SK-N-SH (cell line): ENCODE measurements around the gene ACTL7A. TPM values are rescaled to one million over a fixed set of nuclear protein-coding genes. Genes with fewer than 3 reads are reported as not detected.

Experiments used
- CTCF ChIA-PET: fragments of 300-600, 350-600 bp; formaldehyde crosslinking; extraction: SDS; loops from one replicate; lab custom pipeline; 2021; lab: Yijun Ruan, JAX
- POLR2A ChIA-PET: fragments of 350-600 bp; sonication (Branson Sonifier 250); formaldehyde crosslinking; extraction: SDS; loops from one replicate; lab custom pipeline; 2020; ENCODE audit warnings: antibody characterized with exemption, inconsistent platforms; lab: Yijun Ruan, JAX
- DNase-seq: peaks from one replicate; pipeline ENCODE4 v3.0.0; 2012
- H2AFZ ChIP-seq: fragments of 200-600 bp; sonication (generic); 2 replicates; pipeline ENCODE4 v1.8.1; 2016; ENCODE audit warnings: antibody characterized with exemption, mild to moderate bottlenecking, low read depth
- H3F3A ChIP-seq: fragments of 200-600 bp; sonication (generic); replicated peaks from 2 replicates; pipeline ENCODE3; 2016; ENCODE audit warnings: antibody characterized with exemption, mild to moderate bottlenecking; ENCODE audit not compliant: insufficient read depth
- H3K27ac ChIP-seq, 2 experiments: fragments of 200-500 bp in 1 of 2; fragments of 200-600 bp in 1 of 2; sonication (Bioruptor generic) in 1 of 2; sonication (generic), shearing (Covaris generic) in 1 of 2; 2 replicates each; pipeline versions ENCODE4 v1.5.1 to v1.6.1; 2014 to 2016; ENCODE audit warnings: low read depth in 2 of 2, inconsistent platforms in 1 of 2, low read length in 1 of 2, mild to moderate bottlenecking in 1 of 2, mixed read lengths in 1 of 2
- H3K27me3 ChIP-seq: fragments of 200-600 bp; sonication (generic), shearing (Covaris generic); 2 replicates; pipeline ENCODE4 v1.6.1; 2016; ENCODE audit warnings: mixed run types; ENCODE audit not compliant: insufficient read depth
- H3K36me3 ChIP-seq, 2 experiments: fragments of 200-500 bp in 1 of 2; fragments of 200-600 bp in 1 of 2; sonication (Bioruptor generic) in 1 of 2; sonication (generic) in 1 of 2; replicated peaks in 1 of 2; 2 replicates each; pipeline versions ENCODE3 to v1.5.1; 2014 to 2016; ENCODE audit warnings: low read length in 1 of 2, mild to moderate bottlenecking in 1 of 2; ENCODE audit not compliant: insufficient read depth in 2 of 2, control insufficient read depth in 1 of 2
- H3K4me1 ChIP-seq, 2 experiments: fragments of 200-500 bp in 1 of 2; fragments of 200-600 bp in 1 of 2; sonication (Bioruptor generic) in 1 of 2; sonication (generic), shearing (Covaris generic) in 1 of 2; 2 replicates each; pipeline versions ENCODE4 v1.5.1 to v1.6.1; 2014 to 2016; ENCODE audit warnings: low read depth in 1 of 2, low read length in 1 of 2, mixed run types in 1 of 2; ENCODE audit not compliant: insufficient read depth in 2 of 2, control insufficient read depth in 1 of 2
- H3K4me2 ChIP-seq: fragments of 200-600 bp; sonication (generic), shearing (Covaris generic); 2 replicates; pipeline ENCODE4 v1.6.1; 2017; ENCODE audit warnings: mixed run types
- H3K4me3 ChIP-seq, 2 experiments: fragments of 200-500 bp in 1 of 2; fragments of 200-600 bp in 1 of 2; sonication (Bioruptor generic) in 1 of 2; sonication (generic), shearing (Covaris generic) in 1 of 2; 2 replicates each; pipeline versions ENCODE4 v1.5.1 to v1.8.1; 2014 to 2016; ENCODE audit warnings: low read depth in 2 of 2, inconsistent platforms in 1 of 2, low read length in 1 of 2, mild to moderate bottlenecking in 1 of 2, mixed read lengths in 1 of 2, moderate library complexity in 1 of 2
- H3K79me2 ChIP-seq: fragments of 200-600 bp; sonication (generic); 2 replicates; pipeline ENCODE4 v1.8.1; 2017; ENCODE audit warnings: mild to moderate bottlenecking; ENCODE audit not compliant: insufficient read depth
- H3K9ac ChIP-seq: fragments of 200-600 bp; sonication (generic); 2 replicates; pipeline ENCODE4 v1.6.1; 2017; ENCODE audit warnings: mixed run types
- H3K9me2 ChIP-seq: fragments of 200-600 bp; sonication (generic); 2 replicates; pipeline ENCODE4 v1.6.1; 2017; ENCODE audit warnings: mixed run types
- H3K9me3 ChIP-seq: fragments of 200-600 bp; sonication (generic); 2 replicates; pipeline ENCODE4 v1.6.1; 2017; ENCODE audit warnings: mixed run types, mild to moderate bottlenecking, moderate library complexity
- H4K20me1 ChIP-seq: fragments of 200-600 bp; sonication (generic); 2 replicates; pipeline ENCODE4 v1.6.1; 2017; ENCODE audit warnings: mild to moderate bottlenecking, mixed run types; ENCODE audit not compliant: insufficient read depth
- CHD2 ChIP-seq: fragments of 150-350 bp; IDR thresholded peaks from 2 replicates; pipeline ENCODE4 v1.6.1; 2018; ENCODE audit warnings: low read length; ENCODE audit not compliant: partially characterized antibody
- EP300 ChIP-seq, 2 experiments: IDR thresholded peaks; 2 replicates each; pipeline versions ENCODE4 v1.4.0 to v1.6.1; 2012; ENCODE audit warnings: borderline replicate concordance in 1 of 2, low read depth in 1 of 2, low read length in 1 of 2
- EZH2phosphoT487 ChIP-seq: fragments of 200-600 bp; sonication (generic); IDR thresholded peaks from 2 replicates; pipeline ENCODE4 v1.6.1; 2017; ENCODE audit warnings: low read depth, mixed run types, mild to moderate bottlenecking, antibody characterized with exemption, moderate library complexity, borderline replicate concordance
- FOXJ3 ChIP-seq: sonication (generic); formaldehyde crosslinking; IDR thresholded peaks from 2 replicates; pipeline ENCODE4 v1.5.1; 2020; ENCODE audit warnings: mild to moderate bottlenecking, missing genetic modification reagents
- FOXM1 ChIP-seq: IDR thresholded peaks from 2 replicates; pipeline ENCODE4 v1.4.0; 2012; ENCODE audit warnings: low read depth, mild to moderate bottlenecking
- GATA2 ChIP-seq: sonication (generic); formaldehyde crosslinking; IDR thresholded peaks from 2 replicates; pipeline ENCODE4 v1.5.0; 2020; ENCODE audit warnings: mild to moderate bottlenecking, missing genetic modification reagents
- JUND ChIP-seq: IDR thresholded peaks from 2 replicates; pipeline ENCODE4 v1.4.0; 2012
- MEF2A ChIP-seq: IDR thresholded peaks from 2 replicates; pipeline ENCODE4 v1.4.0; 2012; ENCODE audit warnings: low read depth, borderline replicate concordance
- NFIC ChIP-seq: IDR thresholded peaks from 2 replicates; pipeline ENCODE4 v1.4.0; 2012; ENCODE audit warnings: borderline replicate concordance
- RAD21 ChIP-seq: IDR thresholded peaks from 2 replicates; pipeline ENCODE4 v1.6.1; 2012; ENCODE audit warnings: mild to moderate bottlenecking, low read length
- SIN3A ChIP-seq: IDR thresholded peaks from 2 replicates; pipeline ENCODE4 v1.6.1; 2012; ENCODE audit warnings: low read depth, mild to moderate bottlenecking, low read length, moderate library complexity, borderline replicate concordance
- TAF1 ChIP-seq: IDR thresholded peaks from 2 replicates; pipeline ENCODE4 v1.6.1; 2012; ENCODE audit warnings: low read depth, mild to moderate bottlenecking, low read length, moderate library complexity, borderline replicate concordance
- TEAD4 ChIP-seq: IDR thresholded peaks from 2 replicates; pipeline ENCODE4 v1.4.0; 2012; ENCODE audit warnings: mild to moderate bottlenecking, borderline replicate concordance; ENCODE audit not compliant: insufficient read depth
- USF1 ChIP-seq: IDR thresholded peaks from 2 replicates; pipeline ENCODE4 v1.4.0; 2012; ENCODE audit warnings: low read depth, borderline replicate concordance
- ZBTB33 ChIP-seq: IDR thresholded peaks from 2 replicates; pipeline ENCODE4 v1.4.0; 2012; ENCODE audit warnings: low read depth, borderline replicate concordance
- WGBS: methylation state at CpG from one replicate; pipeline ENCODE4 v1.1.6; 2017; ENCODE audit warnings: low lambda C conversion rate; 5-methylcytosine and 5-hydroxymethylcytosine counted together
- polyA plus RNA-seq, 3 experiments: library from polyadenylated mRNA; depleted of rRNA; stranded (reverse); fragments of >200 nt; gene quantifications; 2 replicates each; pipeline ENCODE4 v1.2.3, GENCODE V29; 2012

ACTL7A gene
- polyA plus RNA-seq, 1 of the 3 experiments (the other 2 are of a cell fraction), result not detected

GRCh38 chr9:108832179-108832500 lies 29.9 kb upstream of the ACTL7A start (continued):
- TF ChIP-seq TEAD4, result no peak
- TF ChIP-seq FOXM1, result no peak
- TF ChIP-seq NFIC, result no peak
- no peak for TF ChIP-seq EP300 (IDR thresholded peaks at IDR 0.05; ENCODE audit: borderline replicate concordance in 1 of 2, low read depth in 1 of 2, low read length in 1 of 2)
- TF ChIP-seq TAF1, result no peak
- TF ChIP-seq CHD2, result no peak

GRCh38 chr9:108834959-108835665 lies 27.0 kb upstream of the ACTL7A start:
- H3K9ac ChIP-seq, result no peak overlapping the region
- ChIA-PET CTCF (interaction anchor here (1.3 kb wide), 1 partner anchor 1369 kb away, joined by 3 read pairs; no protein-coding TSS in a partner anchor), POLR2A (no interaction called here)
- no peaks in the 10 kb centered on the region for H3K4me1 ChIP-seq
- no peak overlapping the region for H3K4me3 ChIP-seq
- no peak for DNase-seq
- no peaks in the 10 kb centered on the region for H3K36me3 ChIP-seq
- H3K9me3 ChIP-seq, result no peaks in the 10 kb centered on the region
- no peak overlapping the region for H3K4me2 ChIP-seq
- H3F3A ChIP-seq, result no peaks in the 10 kb centered on the region
- no peaks in the 10 kb centered on the region for H3K27me3 ChIP-seq
- no peak overlapping the region for H3K27ac ChIP-seq
- TF ChIP-seq NFIC (no peak), GATA2 (CRISPR knock-in tag) (no peak), FOXJ3 (CRISPR knock-in tag) (no peak), FOXM1 (no peak)
- no peaks in the 10 kb centered on the region for H4K20me1 ChIP-seq
- H3K79me2 ChIP-seq, result no peaks in the 10 kb centered on the region
- H3K9me2 ChIP-seq, result no peaks in the 10 kb centered on the region
- no peak overlapping the region for H2AFZ ChIP-seq
- 12% methylated on average over 4 of the region's 4 CpGs for WGBS

- no peak for DNase-seq
- Histone ChIP-seq H3K4me3 (no peak overlapping the region), H3F3A (no peaks in the 10 kb centered on the region), H3K9me2 (no peaks in the 10 kb centered on the region), H3K9me3 (no peaks in the 10 kb centered on the region), H3K9ac (no peak overlapping the region), H3K27me3 (no peaks in the 10 kb centered on the region; the same call in 1 of the 2 replicates), H3K4me1 (no peaks in the 10 kb centered on the region), H3K79me2 (no peaks in the 10 kb centered on the region), H4K20me1 (no peaks in the 10 kb centered on the region), H3K4me2 (no peak overlapping the region), H2AFZ (no peak overlapping the region), H3K36me3 (no peaks in the 10 kb centered on the region), H3K27ac (no peak overlapping the region)
- ChIA-PET CTCF (interaction anchor here (0.7 to 1.3 kb wide), 2 partner anchors 74 to 1370 kb away, joined by 3 to 4 read pairs; no protein-coding TSS in a partner anchor), POLR2A (no interaction called here)
- TF ChIP-seq EP300 (IDR thresholded peaks at IDR 0.05; ENCODE audit: borderline replicate concordance in 1 of 2, low read depth in 1 of 2, low read length in 1 of 2) (no peak), TAF1 (no peak), EZH2phosphoT487 (no peak), MEF2A (no peak), ZBTB33 (no peak), FOXJ3 (CRISPR knock-in tag) (no peak), SIN3A (no peak), JUND (no peak), USF1 (no peak), RAD21 (no peak), TEAD4 (no peak)
- WGBS, result 45% methylated on average over 7 of the region's 7 CpGs
These were observed 26.2 kb upstream of the ACTL7A start for GRCh38 chr9:108835831-108836230.
